Endometrium (tissue), 2 donors: Measurements from ENCODE around the gene CCR7.

ENCODE experiments used
- FAIRE-seq: peaks from 2 replicates; lab custom pipeline; 2012; peaks lifted over from hg19 to GRCh38; lab: Jason Lieb, UNC
- donor health status: control.
- donor health status: control.

CCR7 gene

DNA sequence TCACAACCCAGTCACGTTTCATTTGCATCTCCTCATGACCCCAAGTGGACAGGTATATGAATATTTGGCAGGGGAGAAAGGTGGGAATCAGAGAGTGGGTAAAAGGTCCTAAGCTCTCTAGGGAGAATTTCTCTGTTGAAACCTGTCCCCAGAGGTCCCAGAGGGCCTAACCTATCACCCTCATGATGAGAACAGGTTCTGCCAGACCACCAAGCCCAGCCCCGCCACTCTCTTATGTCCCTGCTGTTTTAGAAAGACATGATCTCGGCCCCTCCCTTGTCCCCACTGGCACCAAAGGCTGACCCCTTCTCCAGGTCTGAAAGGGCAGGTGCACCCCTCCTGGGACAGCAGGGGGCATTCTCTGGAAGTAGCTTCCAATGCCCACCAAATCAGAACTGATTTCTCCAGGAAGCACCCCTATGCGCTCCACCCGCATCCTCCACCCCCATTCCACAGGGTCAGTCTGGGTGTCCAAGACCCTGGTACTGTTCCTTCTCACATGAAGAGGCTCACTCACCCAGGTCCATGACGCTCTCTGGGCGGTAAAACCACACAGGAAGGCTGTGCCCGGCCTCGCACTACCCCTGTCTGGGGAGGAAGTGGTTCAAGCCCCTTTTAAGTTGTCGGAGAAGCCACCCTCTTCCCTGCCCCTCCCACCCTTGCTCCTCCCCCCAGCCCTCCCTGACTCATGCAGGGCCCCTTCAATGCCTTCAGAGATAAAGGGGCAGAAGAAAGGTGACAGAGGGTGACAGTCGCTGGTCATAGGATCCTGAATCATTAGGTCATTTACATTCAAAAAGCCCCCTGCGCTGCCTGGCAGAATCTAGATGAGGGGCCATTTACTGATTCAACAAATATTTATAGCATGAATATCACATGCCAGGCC, at the start of gene CCR7:
TSS of gene CCR7 (minus strand) at position 590 of the 886 bp plus-strand sequence. CDS start at position 527, 63 bp downstream.
- no peak for FAIRE-seq

DNA sequence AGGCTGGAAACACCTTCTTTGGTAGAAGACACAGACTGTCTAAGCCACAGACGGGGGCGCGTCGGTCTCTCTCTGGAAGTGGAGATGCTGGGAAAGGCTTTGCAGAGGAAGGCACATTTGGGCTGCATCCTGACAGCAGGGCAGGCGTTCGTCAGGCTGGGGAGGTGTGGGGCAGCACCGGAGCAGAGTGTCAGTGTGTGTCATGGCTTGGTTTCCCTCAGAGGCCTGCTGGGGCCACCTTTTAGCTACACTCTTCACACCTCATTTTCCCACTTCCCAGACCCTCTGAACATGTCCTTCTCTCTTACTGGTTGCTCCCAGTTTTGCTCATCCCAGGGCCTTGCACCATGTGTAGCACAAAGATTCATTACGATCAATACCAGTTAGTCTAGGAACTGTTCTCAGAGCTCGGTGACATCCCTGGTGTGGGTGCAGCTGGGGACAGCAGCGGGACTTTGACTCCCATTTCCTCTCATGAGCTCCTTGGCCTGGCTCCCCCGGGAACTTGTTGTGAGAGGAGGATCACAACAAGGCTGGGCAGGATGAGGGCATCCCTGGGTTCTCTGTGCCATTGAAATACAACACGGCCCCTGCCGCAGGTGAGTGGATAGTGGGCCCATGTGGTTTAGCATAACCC, 49.3 kb upstream of the CCR7 start:
- FAIRE-seq: no peak

DNA sequence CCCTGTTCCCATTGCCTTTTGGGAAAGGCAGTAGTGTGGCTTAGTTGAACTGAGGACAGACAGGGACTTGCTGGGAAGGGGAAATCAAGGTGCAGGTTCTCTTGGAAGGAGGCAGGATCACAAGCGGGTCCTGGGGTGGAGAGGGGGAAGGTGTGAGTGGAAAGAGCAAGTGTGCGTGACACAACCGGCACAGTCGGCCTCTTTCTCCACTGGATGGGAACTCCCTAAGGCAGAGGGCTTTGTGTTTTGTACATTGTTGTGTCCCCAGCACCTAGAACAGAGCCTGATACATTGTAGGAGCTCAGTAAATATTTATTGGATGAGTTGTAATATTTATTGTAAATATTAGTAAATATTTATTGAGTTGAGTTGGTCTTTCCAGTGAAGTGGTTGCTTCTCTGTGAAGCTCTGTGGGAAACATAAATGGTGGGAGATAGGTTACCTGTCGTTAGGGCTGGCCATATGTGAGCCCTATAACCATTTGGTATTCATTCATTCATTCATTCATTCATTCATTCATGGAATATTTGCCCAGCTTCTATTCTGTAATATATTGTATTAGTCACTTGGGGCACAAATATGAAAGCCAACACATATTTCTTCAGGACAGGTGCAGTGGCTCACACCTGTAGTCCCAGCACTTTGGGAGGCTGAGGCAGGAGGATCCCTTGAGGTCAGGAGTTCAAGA, 48.3 kb upstream of the CCR7 start:
- no peak for FAIRE-seq

GRCh38 chr17:40612599-40613244, 47.5 kb upstream of the CCR7 start:
- no peak for FAIRE-seq

DNA sequence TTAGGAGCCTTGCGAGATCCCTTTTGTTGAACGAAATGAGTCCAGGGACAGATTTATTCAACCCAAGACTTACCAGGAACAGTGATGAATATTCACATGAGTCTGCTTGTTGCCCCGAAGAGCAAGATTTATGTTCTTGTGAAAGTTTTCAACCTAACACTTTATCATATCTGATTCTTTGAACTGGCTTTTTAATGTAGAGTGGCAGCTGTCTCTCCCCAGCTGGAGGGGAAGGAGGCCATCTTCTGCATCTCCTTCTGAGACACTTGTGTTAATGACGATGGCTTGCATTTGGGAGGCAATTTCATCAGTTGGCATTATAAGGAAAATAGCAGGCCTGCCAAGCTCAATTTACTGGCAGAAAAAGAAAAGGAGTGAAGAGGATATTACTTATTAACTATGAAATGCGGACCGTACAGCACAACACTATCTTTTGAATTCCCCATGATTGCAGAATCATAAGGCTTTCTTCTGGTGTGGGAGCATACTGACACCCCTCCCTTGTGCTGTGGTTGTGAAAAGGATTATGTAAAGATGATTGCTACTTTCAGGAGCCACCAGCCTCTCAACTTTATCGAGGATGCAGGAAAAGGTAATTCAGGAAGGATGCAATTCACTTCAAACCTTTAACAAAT, 46.7 kb upstream of the CCR7 start:
- FAIRE-seq: no peak

DNA sequence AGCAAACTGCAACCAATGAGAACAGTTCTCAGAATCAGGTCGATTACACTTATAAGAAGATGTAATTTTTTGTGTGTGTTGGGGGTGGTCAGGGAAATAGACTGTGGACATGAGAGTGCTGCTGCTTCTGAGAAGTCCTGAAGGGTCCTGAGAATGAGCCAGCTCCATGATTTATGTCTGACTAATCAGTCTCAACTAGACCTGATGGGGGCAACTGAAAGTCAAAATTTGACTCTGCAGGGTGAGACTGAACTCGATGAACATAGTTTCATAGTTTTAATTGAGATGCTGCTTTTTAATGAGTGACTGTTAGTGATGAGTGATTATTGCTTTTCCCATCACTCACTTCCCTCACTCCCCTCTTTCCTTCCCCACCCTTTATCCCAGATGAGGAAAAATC, 45.1 kb upstream of the CCR7 start:
- no peak for FAIRE-seq

- FAIRE-seq: no peak
Observed at GRCh38 chr17:40608061-40608581, 42.8 kb upstream of the CCR7 start.

GRCh38 chr17:40607641-40608040, 42.4 kb upstream of the CCR7 start:
- FAIRE-seq: no peak

DNA sequence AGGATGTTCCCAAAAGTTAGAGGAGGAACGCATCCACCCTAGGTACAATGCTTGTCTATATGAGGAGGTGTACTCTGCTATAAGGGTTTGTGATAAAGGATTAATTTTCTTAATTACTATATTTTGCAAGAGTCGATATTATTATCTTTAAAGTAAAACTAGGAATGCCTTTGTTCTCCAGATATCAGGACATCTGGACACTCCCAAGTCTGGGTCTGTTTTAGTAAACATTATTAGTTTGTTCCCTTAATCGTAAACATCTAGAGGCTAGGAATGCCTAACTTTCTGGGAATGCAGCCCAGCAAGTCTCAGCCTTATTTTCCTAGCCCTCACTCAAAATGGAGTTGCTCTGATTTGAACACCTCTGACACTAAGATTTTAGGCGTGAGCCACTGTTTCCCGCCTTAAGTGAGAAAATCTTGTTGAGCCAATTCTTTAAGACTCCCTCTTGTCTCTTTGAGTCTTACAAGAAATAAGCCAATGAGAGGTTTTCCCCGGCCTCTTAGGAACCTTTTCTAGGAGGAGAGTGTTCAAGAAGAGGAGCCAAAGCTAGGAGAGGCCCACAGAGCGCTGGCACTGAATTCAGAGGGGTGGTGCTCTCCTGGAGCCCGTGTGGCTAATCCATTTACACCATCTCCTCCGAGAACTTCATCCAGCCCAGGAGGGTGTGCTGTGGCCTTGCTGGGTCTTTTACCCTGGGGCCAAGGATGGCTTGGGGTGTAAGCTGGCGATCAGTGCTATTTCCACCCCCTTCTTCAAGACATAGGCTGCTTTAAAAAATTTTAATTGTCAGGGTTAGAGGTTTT, 41.5 kb upstream of the CCR7 start:
- FAIRE-seq: peak; percentile 94

- no peak for FAIRE-seq
Observed at GRCh38 chr17:40605306-40605705, 40.0 kb upstream of the CCR7 start.

DNA sequence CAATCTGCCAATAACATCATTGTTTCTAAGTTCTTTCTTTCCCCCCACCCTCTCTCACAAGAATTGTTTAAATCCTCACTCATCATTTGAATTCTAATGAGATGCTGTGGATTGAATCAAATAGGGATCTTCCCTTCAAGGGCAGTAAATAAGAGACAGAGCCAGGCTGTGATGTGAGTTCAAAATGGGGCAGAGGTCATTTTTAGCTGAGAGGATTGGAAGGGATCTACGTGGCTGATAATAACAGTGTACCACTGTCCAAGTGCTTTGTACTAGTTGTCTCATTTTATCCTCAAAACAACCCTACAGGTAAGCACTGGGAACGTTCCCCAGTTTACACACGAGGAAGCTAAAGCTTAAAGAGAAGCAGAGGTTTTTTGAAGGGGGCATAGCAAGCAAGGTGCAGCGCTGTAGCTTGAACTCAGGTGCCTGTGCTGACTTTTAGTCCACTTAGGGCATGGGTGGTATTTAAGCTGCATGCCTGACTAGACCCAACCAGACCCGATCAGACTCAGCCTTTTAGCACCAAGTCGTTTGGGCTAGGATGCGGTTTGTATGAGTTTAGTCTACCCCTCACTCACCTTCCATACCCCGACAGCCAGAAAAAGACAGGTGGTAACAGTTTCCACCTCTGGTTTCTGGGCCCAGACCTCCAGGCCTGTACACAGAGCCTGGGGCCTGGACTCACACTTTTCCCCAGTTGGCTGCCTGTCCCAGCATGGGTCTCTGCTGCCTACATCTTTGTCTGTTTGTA, 39.2 kb upstream of the CCR7 start:
- FAIRE-seq: no peak

- no peak for FAIRE-seq
Observed at GRCh38 chr17:40602445-40603443, 37.5 kb upstream of the CCR7 start.

DNA sequence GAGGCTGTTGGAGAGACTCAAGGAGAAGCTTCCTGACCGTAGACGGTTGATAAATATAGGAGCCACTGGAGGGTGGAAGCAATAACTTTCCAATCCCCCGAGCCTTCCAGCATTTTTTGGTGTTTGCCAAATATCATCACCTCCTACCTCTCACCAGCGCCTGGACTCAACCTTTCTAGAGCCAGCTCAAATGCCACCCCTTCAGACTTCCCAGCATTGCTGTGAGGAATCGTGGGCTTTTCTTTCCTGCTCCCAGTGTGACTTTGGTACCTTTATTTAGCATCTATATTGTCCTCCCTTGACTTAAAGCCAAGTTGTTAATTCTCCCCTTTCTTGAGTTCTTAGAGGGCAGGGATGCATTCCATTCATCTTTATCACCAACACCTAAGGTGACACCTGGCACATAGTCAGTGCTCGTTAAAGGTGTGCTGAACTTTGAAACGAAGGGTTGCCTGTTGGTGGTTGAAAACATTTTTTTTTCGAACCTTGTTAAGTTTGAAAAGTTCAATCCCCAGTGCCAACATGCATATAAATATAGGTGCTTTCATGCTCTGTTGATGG, 35.3 kb upstream of the CCR7 start:
- FAIRE-seq: no peak

GRCh38 chr17:40599468-40599763, 34.1 kb upstream of the CCR7 start:
- FAIRE-seq: no peak

DNA sequence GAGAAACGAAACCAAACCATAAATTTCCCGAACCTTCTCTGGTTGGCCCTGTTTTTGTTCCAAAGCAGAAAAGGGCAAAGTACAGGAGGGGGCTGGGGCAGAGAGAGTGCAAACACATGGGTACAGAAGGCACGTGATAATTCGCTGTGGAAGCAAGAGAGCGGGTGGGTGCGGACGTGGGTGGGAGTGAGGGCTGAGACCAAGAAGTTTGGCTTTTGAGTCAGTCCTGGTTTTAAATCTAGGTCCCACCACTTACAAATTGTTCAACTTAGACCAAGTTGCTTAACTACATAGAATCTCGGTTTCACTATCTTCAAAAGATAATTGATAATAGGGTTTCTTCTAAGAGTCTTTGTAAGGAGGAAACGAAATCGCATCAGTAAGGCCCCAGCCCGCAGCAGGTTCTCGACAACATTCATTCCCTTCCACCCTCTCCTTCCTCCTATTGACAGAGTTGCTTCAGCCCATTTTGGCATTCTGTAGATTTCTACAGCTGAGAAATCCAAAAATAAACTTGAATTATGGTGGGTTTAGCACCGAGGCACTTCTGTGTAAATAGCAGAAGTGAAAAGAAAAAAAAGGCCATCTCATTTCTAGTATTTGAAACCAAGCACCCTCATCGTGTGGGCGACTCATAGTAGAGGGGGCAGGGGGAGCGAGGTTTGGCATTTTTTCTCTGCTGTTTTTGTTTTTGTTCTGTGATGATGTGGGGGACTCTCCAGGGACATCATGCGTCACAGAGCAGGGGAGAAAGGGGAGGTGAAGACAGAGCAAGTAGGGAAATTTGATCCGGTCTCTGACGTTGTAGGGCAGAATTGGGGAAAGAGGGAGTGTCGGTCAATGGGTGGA, 33.6 kb upstream of the CCR7 start:
- no peak for FAIRE-seq

DNA sequence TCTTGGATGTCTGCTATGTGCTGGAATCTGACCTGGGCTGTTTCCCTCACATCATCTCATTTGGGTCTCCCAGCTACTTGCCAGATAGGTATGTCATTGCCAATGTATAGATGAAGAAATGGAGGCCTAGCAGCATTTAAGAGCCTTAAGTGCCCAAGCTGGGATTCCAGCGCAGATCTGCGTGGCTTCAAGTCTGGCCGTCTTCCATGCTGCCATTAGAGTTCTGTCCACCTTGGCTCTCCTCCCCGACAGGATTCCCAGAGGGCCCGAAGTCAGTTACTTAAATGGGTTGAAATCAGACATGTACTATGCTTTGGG, 33.0 kb upstream of the CCR7 start:
- no peak for FAIRE-seq

DNA sequence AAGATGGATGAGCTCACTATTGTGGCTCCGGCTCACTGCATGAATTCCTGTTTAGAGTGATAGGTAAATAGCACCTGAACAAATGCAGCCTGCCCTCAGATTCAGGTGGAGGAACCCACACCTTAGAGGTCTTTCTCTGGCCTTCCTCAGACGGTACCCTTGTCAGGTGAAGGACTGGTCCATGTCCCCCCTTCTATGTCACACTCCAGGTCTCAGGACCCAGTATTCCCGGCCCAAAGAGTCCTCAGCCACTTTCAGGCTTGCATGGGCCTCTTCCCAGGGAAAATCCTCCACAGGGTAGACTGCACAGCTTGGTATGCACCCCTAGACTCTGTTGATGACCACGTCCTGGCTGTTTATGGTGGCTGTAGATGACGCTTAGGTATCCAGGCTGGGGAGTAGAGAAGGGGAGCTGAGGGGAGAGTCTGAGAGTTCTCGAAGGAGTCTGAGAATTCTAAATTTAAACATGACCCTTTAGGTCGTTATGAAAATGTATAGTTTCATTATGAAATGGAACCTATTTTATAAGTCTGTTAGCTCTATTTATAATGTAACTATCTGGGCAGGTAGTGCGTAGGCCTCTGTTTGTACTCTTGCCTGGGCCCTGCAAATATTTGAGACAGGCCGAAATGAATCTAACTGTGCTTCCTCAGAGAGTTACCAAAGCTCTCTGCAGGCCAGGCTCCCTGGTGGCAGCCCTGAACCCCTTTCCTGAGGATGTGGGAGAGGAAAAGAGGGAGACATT, 32.5 kb upstream of the CCR7 start:
- FAIRE-seq: no peak
